Measurements from ENCODE around the gene CCDC33. TPM values are rescaled to one million over a fixed set of nuclear protein-coding genes. Genes with fewer than 3 reads are reported as not detected.

The CCDC33 gene
- total RNA-seq, 4 donors from 2014 or later = 1.4 to 2.8 (median 1.7) TPM

DNA sequence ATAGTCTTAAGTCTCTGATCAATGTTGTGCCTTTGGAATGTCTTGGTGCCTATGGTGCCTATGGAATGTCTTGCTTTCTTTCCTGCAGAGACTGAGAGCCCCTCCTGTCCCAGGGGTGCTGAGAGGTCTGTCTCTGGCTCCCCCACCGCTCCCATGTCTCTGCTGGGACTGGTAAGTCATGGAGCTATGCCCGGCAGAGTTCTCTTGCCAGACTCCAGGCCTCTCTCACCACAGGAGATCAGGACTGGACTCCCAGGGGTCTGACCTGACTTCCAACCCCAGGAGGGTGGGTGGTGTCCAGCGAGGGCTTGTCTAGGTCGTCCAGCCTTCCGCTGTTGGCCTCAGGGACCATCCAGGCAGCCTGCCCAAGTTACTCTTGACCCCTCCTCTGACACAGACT lies 145.4 kb downstream of the CCDC33 start:
- H3K9me3 ChIP-seq = no peaks in the 10 kb centered on the region
- TF ChIP-seq, protein P1, sequence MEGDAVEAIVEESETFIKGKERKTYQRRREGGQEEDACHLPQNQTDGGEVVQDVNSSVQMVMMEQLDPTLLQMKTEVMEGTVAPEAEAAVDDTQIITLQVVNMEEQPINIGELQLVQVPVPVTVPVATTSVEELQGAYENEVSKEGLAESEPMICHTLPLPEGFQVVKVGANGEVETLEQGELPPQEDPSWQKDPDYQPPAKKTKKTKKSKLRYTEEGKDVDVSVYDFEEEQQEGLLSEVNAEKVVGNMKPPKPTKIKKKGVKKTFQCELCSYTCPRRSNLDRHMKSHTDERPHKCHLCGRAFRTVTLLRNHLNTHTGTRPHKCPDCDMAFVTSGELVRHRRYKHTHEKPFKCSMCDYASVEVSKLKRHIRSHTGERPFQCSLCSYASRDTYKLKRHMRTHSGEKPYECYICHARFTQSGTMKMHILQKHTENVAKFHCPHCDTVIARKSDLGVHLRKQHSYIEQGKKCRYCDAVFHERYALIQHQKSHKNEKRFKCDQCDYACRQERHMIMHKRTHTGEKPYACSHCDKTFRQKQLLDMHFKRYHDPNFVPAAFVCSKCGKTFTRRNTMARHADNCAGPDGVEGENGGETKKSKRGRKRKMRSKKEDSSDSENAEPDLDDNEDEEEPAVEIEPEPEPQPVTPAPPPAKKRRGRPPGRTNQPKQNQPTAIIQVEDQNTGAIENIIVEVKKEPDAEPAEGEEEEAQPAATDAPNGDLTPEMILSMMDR (IDR thresholded peaks at IDR 0.05) = no peak
- no peak for TF ChIP-seq POLR2A (IDR thresholded peaks at IDR 0.05)
- H3K4me1 ChIP-seq = no peaks in the 10 kb centered on the region
- no peak overlapping the region for H3K4me3 ChIP-seq
- intact Hi-C loops (cut with DNase I; ENCODE audit: low total_unique reads) = no loop called here
- DNase-seq = no peak
- H3K27me3 ChIP-seq = no peaks in the 10 kb centered on the region
- H3K27ac ChIP-seq = no peak overlapping the region
- H3K36me3 ChIP-seq = no peaks in the 10 kb centered on the region

GRCh38 chr15:74382004-74382816 lies 146.1 kb downstream of the CCDC33 start:
- peak overlapping the region in 1 of 2 donors; percentile 25 for H3K27ac ChIP-seq
- no peak for TF ChIP-seq POLR2A (IDR thresholded peaks at IDR 0.05)
- TF ChIP-seq, protein P1 (IDR thresholded peaks at IDR 0.05) = peak; percentile 88 to 94 (median 92)
- intact Hi-C loops (cut with DNase I; ENCODE audit: low total_unique reads) = loop anchor here (2.0 kb wide), 1 partner anchor 57 kb away; no protein-coding TSS in a partner anchor

GRCh38 chr15:74383286-74383685 lies 147.2 kb downstream of the CCDC33 start:
- H3K36me3 ChIP-seq = no peaks in the 10 kb centered on the region
- H3K4me1 ChIP-seq = no peaks in the 10 kb centered on the region
- no peaks in the 10 kb centered on the region for H3K9me3 ChIP-seq
- no peak overlapping the region for H3K4me3 ChIP-seq
- DNase-seq = no peak
- intact Hi-C loops (cut with DNase I; ENCODE audit: low total_unique reads) = loop anchor here (2.0 kb wide), 1 partner anchor 56 kb away; no protein-coding TSS in a partner anchor
- no peak for TF ChIP-seq POLR2A (IDR thresholded peaks at IDR 0.05)
- TF ChIP-seq, protein P1 (IDR thresholded peaks at IDR 0.05) = no peak
- no peaks in the 10 kb centered on the region for H3K27me3 ChIP-seq
- H3K27ac ChIP-seq = no peak overlapping the region

More at GRCh38 chr15:74382004-74382816, 146.1 kb downstream of the CCDC33 start:
- H3K27me3 ChIP-seq = no peaks in the 10 kb centered on the region
- peak; percentile 81 for DNase-seq
- no peak overlapping the region for H3K4me3 ChIP-seq
- no peaks in the 10 kb centered on the region for H3K4me1 ChIP-seq
- no peaks in the 10 kb centered on the region for H3K36me3 ChIP-seq
- no peaks in the 10 kb centered on the region for H3K9me3 ChIP-seq

DNA sequence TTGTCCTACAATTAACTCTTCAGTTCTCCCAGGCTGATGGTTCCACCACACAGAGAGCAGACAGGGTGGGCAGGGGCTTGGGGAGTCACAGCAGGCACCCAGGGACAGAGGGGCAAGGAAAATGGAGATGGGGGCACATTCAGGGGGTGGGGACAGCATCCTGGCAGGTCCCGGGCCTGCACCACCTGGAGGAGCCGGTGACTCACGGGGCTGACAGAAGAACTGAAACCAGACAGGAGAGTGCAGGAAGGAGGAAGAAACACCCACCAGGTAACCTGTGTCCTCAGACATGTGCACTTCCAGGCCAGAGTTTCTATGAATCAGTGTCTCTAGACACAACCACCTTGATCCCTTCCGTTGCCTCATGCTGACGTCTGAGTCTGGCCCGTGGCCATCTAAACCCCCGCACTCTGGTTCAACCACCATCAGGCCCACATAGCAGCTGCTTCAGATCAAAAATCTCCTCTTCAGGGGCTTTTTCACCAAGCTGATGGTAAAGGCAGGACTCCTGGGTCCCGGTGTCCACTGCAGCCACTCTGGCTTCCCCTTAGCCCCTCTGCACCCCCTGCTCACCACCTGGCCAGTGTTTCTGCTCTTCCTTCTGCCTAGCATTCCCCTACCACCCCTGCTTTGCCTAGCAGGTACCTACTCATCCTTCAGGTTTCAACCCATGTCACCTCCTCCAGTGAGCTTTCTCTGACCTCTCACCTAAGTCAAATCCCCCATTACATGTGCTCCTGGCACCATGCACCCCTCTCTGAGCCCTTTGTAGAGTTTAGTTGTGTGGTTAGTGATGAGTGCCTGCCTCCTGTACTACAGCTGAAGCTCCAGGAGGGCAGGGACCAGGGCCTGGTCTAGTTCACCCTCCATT lies 147.8 kb downstream of the CCDC33 start:
- H3K27ac ChIP-seq = no peak overlapping the region
- intact Hi-C loops (cut with DNase I; ENCODE audit: low total_unique reads) = loop anchor here (2.0 kb wide), 1 partner anchor 55 kb away; no protein-coding TSS in a partner anchor
- no peak for DNase-seq

More for the DNA sequence above, 147.8 kb downstream of the CCDC33 start:
- Histone ChIP-seq H3K9me3 (no peaks in the 10 kb centered on the region), H3K27me3 (no peaks in the 10 kb centered on the region), H3K36me3 (no peaks in the 10 kb centered on the region), H3K4me1 (no peaks in the 10 kb centered on the region), H3K4me3 (no peak overlapping the region)
- TF ChIP-seq, protein P1 (IDR thresholded peaks at IDR 0.05) = no peak
- no peak for TF ChIP-seq POLR2A (IDR thresholded peaks at IDR 0.05)

All from uterus (tissue), 4 donors.